Testis (tissue), 3 donors: Measurements from ENCODE around the gene NEK8. TPM values are rescaled to one million over a fixed set of nuclear protein-coding genes. Genes with fewer than 3 reads are reported as not detected.

Experiments
- DNase-seq: peaks from one replicate; pipeline ENCODE4 v3.0.0-alpha.2; 2019
- H3K27ac ChIP-seq, 2 donors: fragments of 200-600 bp; sonication (generic); one replicate each; pipeline ENCODE4 v1.5.1; 2019
- H3K27me3 ChIP-seq: fragments of 200-600 bp; sonication (generic); one replicate; pipeline ENCODE4 v1.5.1; 2019
- H3K36me3 ChIP-seq: fragments of 200-600 bp; sonication (generic); one replicate; pipeline ENCODE4 v1.5.1; 2017; ENCODE audit warnings: low read depth; ENCODE audit errors: missing control alignments
- H3K4me1 ChIP-seq: fragments of 200-600 bp; sonication (generic); one replicate; pipeline ENCODE4 v1.5.1; 2019
- H3K4me3 ChIP-seq, 2 donors: fragments of 200-600 bp; sonication (generic); one replicate each; pipeline ENCODE4 v1.5.1; 2017 to 2019
- H3K9me3 ChIP-seq: fragments of 200-600 bp; sonication (generic); one replicate; pipeline ENCODE4 v1.5.1; 2017
- CTCF ChIP-seq, 3 experiments: fragments of 450-650 bp in 2 of 3; fragments of 200-600 bp in 1 of 3; sonication (generic) in 1 of 3; IDR thresholded peaks; one replicate each; pipeline ENCODE4 v1.5.1; 2016 to 2019; ENCODE audit warnings: antibody characterized with exemption in 3 of 3, mild to moderate bottlenecking in 2 of 3, moderate library complexity in 1 of 3
- POLR2A ChIP-seq: fragments of 450-650 bp; IDR thresholded peaks from one replicate; pipeline ENCODE4 v1.6.1; 2017; ENCODE audit warnings: antibody characterized with exemption, mild to moderate bottlenecking, moderate library complexity
- WGBS, 2 donors: methylation state at CpG; one replicate each; pipeline ENCODE4 v1.1.5; 2018; 5-methylcytosine and 5-hydroxymethylcytosine counted together
- intact Hi-C: fragments of 100-400 bp; cut with DNase I; formaldehyde crosslinking; loops from one replicate; pipeline ENCODE4 v1.15.1; 2023; ENCODE audit warnings: low total_unique reads
- polyA plus RNA-seq: library from polyadenylated mRNA; stranded (reverse); fragments of 350-450 nt; fragmentation: Illumina TruSeq; extraction: RNeasy Lipid Tissue Mini Kit (QIAGEN cat#74804); gene quantifications from one replicate; pipeline ENCODE4 v1.2.3, GENCODE V29; 2014; ENCODE audit warnings: low read depth, low replicate concordance; ENCODE audit not compliant: insufficient read depth
- total RNA-seq, 2 donors: library from RNA; depleted of rRNA; stranded (reverse); fragments of >200 nt; gene quantifications; one replicate each; pipeline ENCODE4 v1.2.3, GENCODE V29; 2016

NEK8 gene
- total and polyA plus RNA-seq, 3 donors from 2014 or later = 7.3 to 10.7 (median 10.1) TPM

- intact Hi-C loops = no loop called here
- WGBS, 2 donors = 1 to 3% methylated on average over 14 to 35 of the region's 61 CpGs
- peaks cover 28% of the 10 kb centered on the region for H3K4me1 ChIP-seq
These were observed 15.8 kb downstream of the NEK8 start for GRCh38 chr17:28744104-28744971.

GRCh38 chr17:28744972-28745785 is 16.6 kb downstream of the NEK8 start:
- TF ChIP-seq CTCF (IDR thresholded peaks at IDR 0.05) = no peak
- no peak for TF ChIP-seq POLR2A
- peak; percentile 74 for DNase-seq
- intact Hi-C loops = no loop called here
- H3K9me3 ChIP-seq = no peaks in the 10 kb centered on the region
- peak overlapping the region; percentile 89 to 97 for H3K27ac ChIP-seq
- H3K4me3 ChIP-seq = peak overlapping the region; percentile 76 to 79
- no peaks in the 10 kb centered on the region for H3K27me3 ChIP-seq
- WGBS, 2 donors = 2 to 3% methylated on average over 21 to 31 of the region's 31 CpGs
- H3K4me1 ChIP-seq = peaks cover 28% of the 10 kb centered on the region
- no peaks in the 10 kb centered on the region for H3K36me3 ChIP-seq

More at GRCh38 chr17:28744104-28744971, 15.8 kb downstream of the NEK8 start:
- Histone ChIP-seq H3K4me3 (peak overlapping the region; percentile 76 to 79), H3K27me3 (no peaks in the 10 kb centered on the region), H3K9me3 (no peaks in the 10 kb centered on the region), H3K36me3 (no peaks in the 10 kb centered on the region), H3K27ac (peak overlapping the region; percentile 89 to 97)
- peak; percentile 72 for DNase-seq
- TF ChIP-seq POLR2A = no peak
- TF ChIP-seq CTCF (IDR thresholded peaks at IDR 0.05) = no peak

- DNase-seq = no peak
- H3K36me3 ChIP-seq = no peaks in the 10 kb centered on the region
- TF ChIP-seq POLR2A (no peak), CTCF (IDR thresholded peaks at IDR 0.05) (no peak)
- H3K4me1 ChIP-seq = peaks cover 36% of the 10 kb centered on the region
- intact Hi-C loops = no loop called here
- H3K4me3 ChIP-seq = peak overlapping the region in 1 of 2 donors; percentile 79
- H3K9me3 ChIP-seq = no peaks in the 10 kb centered on the region
- peak overlapping the region; percentile 89 to 97 for H3K27ac ChIP-seq
- 72 to 79% methylated on average over 3 to 4 of the region's 4 CpGs for WGBS, 2 donors
- no peaks in the 10 kb centered on the region for H3K27me3 ChIP-seq
These were observed 17.3 kb downstream of the NEK8 start for GRCh38 chr17:28745786-28746411.

GRCh38 chr17:28746611-28747050 is 18.0 kb downstream of the NEK8 start:
- Histone ChIP-seq H3K36me3 (no peaks in the 10 kb centered on the region), H3K4me1 (peaks cover 36% of the 10 kb centered on the region), H3K4me3 (no peak overlapping the region), H3K9me3 (no peaks in the 10 kb centered on the region), H3K27ac (peak overlapping the region in 1 of 2 donors; percentile 65), H3K27me3 (no peaks in the 10 kb centered on the region)
- 40 to 60% methylated on average over 4 to 5 of the region's 5 CpGs for WGBS, 2 donors
- DNase-seq = no peak
- TF ChIP-seq POLR2A (no peak), CTCF (IDR thresholded peaks at IDR 0.05) (no peak)
- intact Hi-C loops = no loop called here
